NOMO-1 treated with DMSO at 0.1 percent for 48 hours (cell line): Measurements from ENCODE around the gene PPP6R3.
A peak's percentile ranks its signal among the peaks of the same experiment; 100 is the strongest.
"Not testable (repeated sequence)": the region's sequence is repeated elsewhere in the genome, so short reads cannot be mapped to it uniquely, and the experiment has no call there.

Experiments
- DNase-seq: peaks from one replicate; lab custom pipeline; 2025; ENCODE audit not compliant: unreplicated experiment; lab: John Stamatoyannopoulos, UW

PPP6R3 gene

GRCh38 chr11:68454767-68455166 lies 5.8 kb upstream of the PPP6R3 start:
- no peak for DNase-seq

- no peak for DNase-seq
Observed at GRCh38 chr11:68455485-68455884, 5.1 kb upstream of the PPP6R3 start.

- no peak for DNase-seq
Observed at GRCh38 chr11:68457216-68457897, 3.2 kb upstream of the PPP6R3 start.

GRCh38 chr11:68457898-68458249 lies 2.7 kb upstream of the PPP6R3 start:
- DNase-seq: no peak

- DNase-seq: not testable (repeated sequence)
Observed at GRCh38 chr11:68458340-68458739, 2.2 kb upstream of the PPP6R3 start.

GRCh38 chr11:68459886-68460740 lies 439 bp upstream of the PPP6R3 start:
- peak; percentile 96 for DNase-seq

- no peak for DNase-seq
Observed at GRCh38 chr11:68461575-68461917, 994 bp downstream of the PPP6R3 start.

- DNase-seq: no peak
Observed at GRCh38 chr11:68463714-68464113, 3.2 kb downstream of the PPP6R3 start.

GRCh38 chr11:68467201-68467834 lies 6.8 kb downstream of the PPP6R3 start:
- DNase-seq: no peak

- DNase-seq: no peak
Observed at GRCh38 chr11:68468217-68468828, 7.8 kb downstream of the PPP6R3 start.

GRCh38 chr11:68469122-68469521 lies 8.6 kb downstream of the PPP6R3 start:
- peak; percentile 0 for DNase-seq

- DNase-seq: no peak
Observed at GRCh38 chr11:68469642-68470041, 9.1 kb downstream of the PPP6R3 start.

- DNase-seq: no peak
Observed at GRCh38 chr11:68470304-68470811, 9.8 kb downstream of the PPP6R3 start.

- DNase-seq: peak; percentile 71
Observed at GRCh38 chr11:68471360-68472340, 11.1 kb downstream of the PPP6R3 start.

- no peak for DNase-seq
Observed at GRCh38 chr11:68472778-68473177, 12.2 kb downstream of the PPP6R3 start.

- DNase-seq: no peak
Observed at GRCh38 chr11:68473693-68474092, 13.1 kb downstream of the PPP6R3 start.

GRCh38 chr11:68475626-68476025 lies 15.1 kb downstream of the PPP6R3 start:
- not testable (repeated sequence) for DNase-seq

GRCh38 chr11:68479390-68479789 lies 18.8 kb downstream of the PPP6R3 start:
- DNase-seq: no peak

GRCh38 chr11:68480193-68480592 lies 19.6 kb downstream of the PPP6R3 start:
- no peak for DNase-seq

- DNase-seq: no peak
Observed at GRCh38 chr11:68480852-68481510, 20.4 kb downstream of the PPP6R3 start.
